Esophagus squamous epithelium (tissue), 4 donors: ENCODE results near the gene CFB.
A peak's percentile ranks its signal among the peaks of the same experiment; 100 is the strongest.

Experiments used
- CTCF ChIP-seq, 6 experiments: fragments of 450-650 bp in 4 of 6; fragments of 200-600 bp in 2 of 6; sonication (generic) in 2 of 6; IDR thresholded peaks; one replicate each; pipeline ENCODE4 v1.5.1; 2016 to 2019; ENCODE audit warnings: antibody characterized with exemption in 6 of 6, mild to moderate bottlenecking in 4 of 6, moderate library complexity in 4 of 6
- POLR2A ChIP-seq, 4 donors: fragments of 450-650 bp; IDR thresholded peaks; one replicate each; pipeline ENCODE4 v1.6.1; 2017; ENCODE audit warnings: antibody characterized with exemption in 4 of 4, mild to moderate bottlenecking in 4 of 4, moderate library complexity in 3 of 4

GRCh38 chr6:31900917-31901414, 44.9 kb upstream of the CFB start:
- TF ChIP-seq CTCF (IDR thresholded peaks at IDR 0.05) (no peak), POLR2A (IDR thresholded peaks at IDR 0.05) (peak in 1 of 4 donors; percentile 15)
